Keratinocyte (primary cell): ENCODE measurements around the gene KRT77. TPM values are rescaled to one million over a fixed set of nuclear protein-coding genes. Genes with fewer than 3 reads are reported as not detected.

Experiments used
- DNase-seq: peaks from one replicate; pipeline ENCODE4 v3.0.0-alpha.2; 2011; ENCODE audit warnings: low read depth, missing footprints, low spot score
- FAIRE-seq: peaks from 2 replicates; lab custom pipeline; 2011; peaks lifted over from hg19 to GRCh38; lab: Jason Lieb, UNC
- H2AFZ ChIP-seq: 2 replicates; pipeline ENCODE4 v1.6.0; 2012; ENCODE audit warnings: low read length, control low read depth, inconsistent platforms; ENCODE audit not compliant: control insufficient read depth
- H3K27ac ChIP-seq: 2 replicates; pipeline ENCODE4 v1.5.1; 2011; ENCODE audit warnings: low read length; ENCODE audit not compliant: control insufficient read depth, insufficient read depth
- H3K27me3 ChIP-seq: 3 replicates; pipeline ENCODE4 v1.6.0; 2011; ENCODE audit warnings: low read length; ENCODE audit not compliant: control insufficient read depth, insufficient read depth; ENCODE audit errors: extremely low read depth
- H3K36me3 ChIP-seq, 2 experiments: 2 replicates in 1 of 2; 3 replicates in 1 of 2; pipeline ENCODE4 v1.5.1; 2011; ENCODE audit warnings: low read length in 2 of 2, mild to moderate bottlenecking in 1 of 2; ENCODE audit not compliant: control insufficient read depth in 2 of 2, insufficient read depth in 2 of 2; ENCODE audit errors: extremely low read depth in 1 of 2
- H3K4me1 ChIP-seq: 3 replicates; pipeline ENCODE4 v1.5.1; 2011; ENCODE audit warnings: low read length; ENCODE audit not compliant: control insufficient read depth, insufficient read depth; ENCODE audit errors: extremely low read depth
- H3K4me2 ChIP-seq: 3 replicates; pipeline ENCODE4 v1.6.0; 2011; ENCODE audit warnings: low read depth, low read length; ENCODE audit not compliant: control insufficient read depth, insufficient read depth; ENCODE audit errors: extremely low read depth
- H3K4me3 ChIP-seq, 3 experiments: fragments of 200-600 bp in 1 of 3; sonication (generic) in 1 of 3; 2 replicates in 2 of 3; 3 replicates in 1 of 3; pipeline ENCODE4 v1.5.1; 2011 to 2016; ENCODE audit warnings: low read length in 3 of 3, mild to moderate bottlenecking in 3 of 3, control low read depth in 2 of 3, inconsistent platforms in 1 of 3, low read depth in 1 of 3, mixed read lengths in 1 of 3, mixed run types in 1 of 3, moderate library complexity in 1 of 3; ENCODE audit not compliant: control insufficient read depth in 2 of 3, insufficient read depth in 2 of 3; ENCODE audit errors: extremely low read depth in 1 of 3
- H3K79me2 ChIP-seq: 2 replicates; pipeline ENCODE4 v1.6.0; 2012; ENCODE audit warnings: low read length; ENCODE audit not compliant: control insufficient read depth, insufficient read depth
- H3K9ac ChIP-seq: 3 replicates; pipeline ENCODE4 v1.6.0; 2011; ENCODE audit warnings: low read length; ENCODE audit not compliant: control insufficient read depth, insufficient read depth; ENCODE audit errors: extremely low read depth
- H3K9me1 ChIP-seq: 3 replicates; pipeline ENCODE4 v1.6.0; 2011; ENCODE audit warnings: low read length; ENCODE audit not compliant: control insufficient read depth, insufficient read depth; ENCODE audit errors: extremely low read depth
- H3K9me3 ChIP-seq: 2 replicates; pipeline ENCODE4 v1.5.1; 2012; ENCODE audit warnings: low read depth, low read length; ENCODE audit not compliant: control insufficient read depth
- H4K20me1 ChIP-seq: 3 replicates; pipeline ENCODE4 v1.6.0; 2011; ENCODE audit warnings: low read length; ENCODE audit not compliant: control insufficient read depth, insufficient read depth; ENCODE audit errors: extremely low read depth
- EZH2 ChIP-seq: IDR thresholded peaks from one replicate; pipeline ENCODE4 v1.6.1; 2012; ENCODE audit warnings: inconsistent platforms, mild to moderate bottlenecking, low read length, moderate library complexity
- dilution Hi-C: fragments of 300-500 bp; cut with MboI; formaldehyde crosslinking; loops from one replicate; pipeline ENCODE4 v1.7.0; 2020; ENCODE audit warnings: low sequenced_read_pairs; ENCODE audit not compliant: extremely low pct_ligation_motif_present
- polyA plus RNA-seq, 5 experiments: library from polyadenylated mRNA; depleted of rRNA in 3 of 5; stranded (reverse) in 3 of 5; stranded (forward) in 1 of 5; unstranded in 1 of 5; fragments of >200 nt; gene quantifications; 1 replicate in 1 of 5; 2 replicates in 3 of 5; 3 replicates in 1 of 5; pipeline versions ENCODE4 v1.2.1 to v1.2.3, GENCODE V29; 2011 to 2012; ENCODE audit warnings: missing spikeins in 2 of 5, low read depth in 1 of 5, low replicate concordance in 1 of 5
- TF ChIP-seq, protein P1 (sequence below), 3 experiments: IDR thresholded peaks in 1 of 3; conservative IDR thresholded peaks in 1 of 3; optimal IDR thresholded peaks in 1 of 3; 2 replicates in 2 of 3; 3 replicates in 1 of 3; pipeline versions ENCODE3 to v1.5.1; 2011; ENCODE audit warnings: low read length in 3 of 3, mild to moderate bottlenecking in 3 of 3, moderate library complexity in 2 of 3, control low read depth in 1 of 3, inconsistent platforms in 1 of 3; ENCODE audit not compliant: insufficient read depth in 2 of 3; ENCODE audit errors: extremely low read depth in 1 of 3

Gene KRT77
- polyA plus RNA-seq, 1 donor (not counting 4 experiments of a cell fraction or from before 2014, with no cell fraction given), result 1.3 TPM

DNA sequence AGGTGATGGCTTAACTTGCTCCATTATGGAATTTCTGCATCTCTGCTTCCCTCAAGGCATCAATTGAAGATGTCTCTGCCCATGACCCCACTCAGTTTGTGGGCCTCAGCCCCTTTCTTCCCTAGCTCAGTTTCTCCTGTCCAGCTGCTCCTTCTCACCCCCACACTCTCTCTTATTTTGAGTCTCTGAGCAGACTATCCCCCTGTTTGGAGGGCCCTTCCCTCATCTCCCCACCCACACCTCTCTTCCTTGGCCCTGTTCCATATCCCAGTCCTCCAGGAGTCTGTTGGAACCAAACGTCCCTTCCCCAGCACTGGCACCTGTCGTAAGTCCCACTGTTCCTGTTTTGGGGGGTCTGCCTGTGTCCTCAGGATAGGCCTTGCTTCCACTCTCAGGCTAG is 14.8 kb downstream of the KRT77 start:
- H3K79me2 ChIP-seq, result no peaks in the 10 kb centered on the region
- H3K9me3 ChIP-seq, result no peaks in the 10 kb centered on the region
- H3K36me3 ChIP-seq, result no peaks in the 10 kb centered on the region
- no peak overlapping the region for H3K4me2 ChIP-seq
- no peak overlapping the region for H3K4me3 ChIP-seq
- dilution Hi-C loops, result no loop called here
- TF ChIP-seq EZH2, result no peak
- TF ChIP-seq, protein P1, sequence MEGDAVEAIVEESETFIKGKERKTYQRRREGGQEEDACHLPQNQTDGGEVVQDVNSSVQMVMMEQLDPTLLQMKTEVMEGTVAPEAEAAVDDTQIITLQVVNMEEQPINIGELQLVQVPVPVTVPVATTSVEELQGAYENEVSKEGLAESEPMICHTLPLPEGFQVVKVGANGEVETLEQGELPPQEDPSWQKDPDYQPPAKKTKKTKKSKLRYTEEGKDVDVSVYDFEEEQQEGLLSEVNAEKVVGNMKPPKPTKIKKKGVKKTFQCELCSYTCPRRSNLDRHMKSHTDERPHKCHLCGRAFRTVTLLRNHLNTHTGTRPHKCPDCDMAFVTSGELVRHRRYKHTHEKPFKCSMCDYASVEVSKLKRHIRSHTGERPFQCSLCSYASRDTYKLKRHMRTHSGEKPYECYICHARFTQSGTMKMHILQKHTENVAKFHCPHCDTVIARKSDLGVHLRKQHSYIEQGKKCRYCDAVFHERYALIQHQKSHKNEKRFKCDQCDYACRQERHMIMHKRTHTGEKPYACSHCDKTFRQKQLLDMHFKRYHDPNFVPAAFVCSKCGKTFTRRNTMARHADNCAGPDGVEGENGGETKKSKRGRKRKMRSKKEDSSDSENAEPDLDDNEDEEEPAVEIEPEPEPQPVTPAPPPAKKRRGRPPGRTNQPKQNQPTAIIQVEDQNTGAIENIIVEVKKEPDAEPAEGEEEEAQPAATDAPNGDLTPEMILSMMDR (optimal IDR thresholded peaks at IDR 0.05 in 1 of 3, IDR thresholded peaks at IDR 0.05 in 1 of 3, conservative IDR thresholded peaks at IDR 0.05 in 1 of 3; ENCODE audit: extremely low read depth in 1 of 3, insufficient read depth in 2 of 3, low read length in 3 of 3), result no peak
- no peaks in the 10 kb centered on the region for H3K9me1 ChIP-seq
- no peak overlapping the region for H2AFZ ChIP-seq
- H3K27me3 ChIP-seq, result peaks cover 41% of the 10 kb centered on the region
- H3K9ac ChIP-seq, result no peak overlapping the region
- no peak overlapping the region for H3K27ac ChIP-seq
- FAIRE-seq, result no peak
- H4K20me1 ChIP-seq, result no peaks in the 10 kb centered on the region
- peaks cover 15% of the 10 kb centered on the region for H3K4me1 ChIP-seq
- DNase-seq, result no peak

DNA sequence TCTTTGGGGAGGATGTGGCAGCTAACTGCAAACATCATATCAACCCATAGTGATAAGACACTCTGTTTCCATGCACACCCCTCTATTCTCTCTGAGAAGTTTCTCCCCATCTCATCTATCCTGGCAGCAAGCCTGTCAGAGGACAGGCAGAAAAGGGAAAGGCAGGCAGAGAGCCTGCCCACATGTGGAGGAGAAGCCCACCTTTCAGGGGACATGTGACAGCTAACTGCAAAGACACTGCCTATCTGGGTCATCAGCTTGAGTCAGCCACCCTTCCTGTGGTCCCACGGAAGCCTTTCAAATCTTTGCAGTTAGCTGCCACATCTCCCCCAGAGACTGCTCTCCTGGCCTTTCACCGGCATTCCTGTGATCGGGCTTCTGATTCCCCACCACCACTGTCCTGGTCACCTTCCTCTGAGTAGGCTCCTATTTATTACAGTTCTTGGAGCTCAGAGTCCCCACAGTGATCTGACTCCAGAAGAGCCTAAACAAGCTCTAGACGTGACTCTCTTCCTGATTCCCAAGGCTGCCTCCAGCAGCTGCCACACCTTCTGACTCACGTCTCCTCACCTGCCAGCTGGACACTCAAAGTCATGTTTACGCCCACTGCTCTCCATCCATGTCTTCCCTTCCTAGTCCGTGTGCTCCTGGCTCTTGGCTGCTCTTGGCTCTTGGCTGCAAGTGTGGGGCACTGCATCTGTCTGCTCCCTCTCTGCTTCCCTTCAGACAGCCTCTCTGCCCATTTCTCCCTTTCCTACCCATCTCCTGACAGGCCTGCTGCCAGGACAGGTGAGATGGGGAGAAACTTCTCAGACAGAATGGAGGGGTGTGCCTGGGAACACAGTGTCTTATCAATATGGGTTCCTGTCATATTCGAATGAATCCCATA is 15.6 kb downstream of the KRT77 start:
- dilution Hi-C loops, result no loop called here
- no peak overlapping the region for H3K27ac ChIP-seq
- H3K79me2 ChIP-seq, result no peaks in the 10 kb centered on the region
- no peaks in the 10 kb centered on the region for H3K9me1 ChIP-seq
- no peak for TF ChIP-seq EZH2
- TF ChIP-seq, protein P1 (optimal IDR thresholded peaks at IDR 0.05 in 1 of 3, IDR thresholded peaks at IDR 0.05 in 1 of 3, conservative IDR thresholded peaks at IDR 0.05 in 1 of 3; ENCODE audit: extremely low read depth in 1 of 3, insufficient read depth in 2 of 3, low read length in 3 of 3), result no peak
- no peaks in the 10 kb centered on the region for H4K20me1 ChIP-seq
- no peak overlapping the region for H3K9ac ChIP-seq
- peak; percentile 23 for DNase-seq
- peak overlapping the region; percentile 50 for H2AFZ ChIP-seq
- peaks cover 38% of the 10 kb centered on the region for H3K27me3 ChIP-seq
- H3K4me3 ChIP-seq, result no peak overlapping the region
- FAIRE-seq, result peak; percentile 97
- peak overlapping the region; percentile 71 for H3K4me2 ChIP-seq
- H3K9me3 ChIP-seq, result no peaks in the 10 kb centered on the region
- H3K4me1 ChIP-seq, result peaks cover 15% of the 10 kb centered on the region
- no peaks in the 10 kb centered on the region for H3K36me3 ChIP-seq
